ENCODE results near the gene DLG2. TPM values are rescaled to one million over a fixed set of nuclear protein-coding genes. Genes with fewer than 3 reads are reported as not detected.
"Not testable (repeated sequence)": the region's sequence is repeated elsewhere in the genome, so short reads cannot be mapped to it uniquely, and the experiment has no call there.

DLG2 gene
- polyA plus RNA-seq, 4 donors, result 6.8 to 14.7 (median 13.2) TPM

GRCh38 chr11:83731288-83731687, 1895.9 kb downstream of the DLG2 start:
- DNase-seq (ENCODE audit: low read depth in 4 of 4, low spot score in 3 of 4), result not testable (repeated sequence)

- no peak for DNase-seq (ENCODE audit: low read depth in 4 of 4, low spot score in 3 of 4)
Measured at GRCh38 chr11:83728281-83728680, 1898.9 kb downstream of the DLG2 start.

GRCh38 chr11:83727251-83727650, 1899.9 kb downstream of the DLG2 start:
- DNase-seq (ENCODE audit: low read depth in 4 of 4, low spot score in 3 of 4), result no peak

GRCh38 chr11:83726316-83726715, 1900.8 kb downstream of the DLG2 start:
- no peak for DNase-seq (ENCODE audit: low read depth in 4 of 4, low spot score in 3 of 4)

- no peak for DNase-seq (ENCODE audit: low read depth in 4 of 4, low spot score in 3 of 4)
Measured at GRCh38 chr11:83725728-83726127, 1901.4 kb downstream of the DLG2 start.

- DNase-seq (ENCODE audit: low read depth in 4 of 4, low spot score in 3 of 4), result no peak
Measured at GRCh38 chr11:83725269-83725560, 1901.9 kb downstream of the DLG2 start.

GRCh38 chr11:83723999-83724398, 1903.1 kb downstream of the DLG2 start:
- peak in 2 of 4 donors; percentile 21 to 33 for DNase-seq (ENCODE audit: low read depth in 4 of 4, low spot score in 3 of 4)

GRCh38 chr11:83722392-83723119, 1904.6 kb downstream of the DLG2 start:
- no peak for DNase-seq (ENCODE audit: low read depth in 4 of 4, low spot score in 3 of 4)

GRCh38 chr11:83721263-83721662, 1905.9 kb downstream of the DLG2 start:
- DNase-seq (ENCODE audit: low read depth in 4 of 4, low spot score in 3 of 4), result no peak

GRCh38 chr11:83720675-83721074, 1906.5 kb downstream of the DLG2 start:
- DNase-seq (ENCODE audit: low read depth in 4 of 4, low spot score in 3 of 4), result no peak

- no peak for DNase-seq (ENCODE audit: low read depth in 4 of 4, low spot score in 3 of 4)
Measured at GRCh38 chr11:83717537-83717936, 1909.6 kb downstream of the DLG2 start.

- DNase-seq (ENCODE audit: low read depth in 4 of 4, low spot score in 3 of 4), result no peak
Measured at GRCh38 chr11:83715927-83716535, 1911.1 kb downstream of the DLG2 start.

- no peak for DNase-seq (ENCODE audit: low read depth in 4 of 4, low spot score in 3 of 4)
Measured at GRCh38 chr11:83713708-83714107, 1913.4 kb downstream of the DLG2 start.

- DNase-seq (ENCODE audit: low read depth in 4 of 4, low spot score in 3 of 4), result no peak
Measured at GRCh38 chr11:83711106-83711527, 1916.0 kb downstream of the DLG2 start.

- DNase-seq (ENCODE audit: low read depth in 4 of 4, low spot score in 3 of 4), result no peak
Measured at GRCh38 chr11:83709434-83709833, 1917.7 kb downstream of the DLG2 start.

- no peak for DNase-seq (ENCODE audit: low read depth in 4 of 4, low spot score in 3 of 4)
Measured at GRCh38 chr11:83706566-83706965, 1920.6 kb downstream of the DLG2 start.

GRCh38 chr11:83702796-83703195, 1924.3 kb downstream of the DLG2 start:
- DNase-seq (ENCODE audit: low read depth in 4 of 4, low spot score in 3 of 4), result no peak

GRCh38 chr11:83697518-83697917, 1929.6 kb downstream of the DLG2 start:
- no peak for DNase-seq (ENCODE audit: low read depth in 4 of 4, low spot score in 3 of 4)

- no peak for DNase-seq (ENCODE audit: low read depth in 4 of 4, low spot score in 3 of 4)
Measured at GRCh38 chr11:83695046-83695445, 1932.1 kb downstream of the DLG2 start.

- DNase-seq (ENCODE audit: low read depth in 4 of 4, low spot score in 3 of 4), result no peak
Measured at GRCh38 chr11:83694191-83694910, 1932.8 kb downstream of the DLG2 start.

GRCh38 chr11:83693306-83693992, 1933.7 kb downstream of the DLG2 start:
- DNase-seq (ENCODE audit: low read depth in 4 of 4, low spot score in 3 of 4), result no peak
